Endothelial cell of umbilical vein (primary cell): ENCODE data around the gene URI1. TPM values are rescaled to one million over a fixed set of nuclear protein-coding genes. Genes with fewer than 3 reads are reported as not detected.

Source experiments
- BruUV-seq: library from RNA; stranded (reverse); fragments of 400-500 nt; replicated peaks from 2 replicates; lab custom pipeline; 2021; lab: Mats Ljungman, UMichigan
- CTCF ChIA-PET: fragments of 300-600, 350-600 bp; sonication (Branson Sonifier 250); formaldehyde crosslinking; loops from one replicate; lab custom pipeline; 2021; ENCODE audit warnings: antibody characterized with exemption, inconsistent platforms; lab: Charles Lee
- POLR2A ChIA-PET: fragments of 300-600, 350-600 bp; sonication (Branson Sonifier 250); formaldehyde crosslinking; loops from one replicate; lab custom pipeline; 2021; ENCODE audit warnings: antibody characterized with exemption, inconsistent platforms; lab: Charles Lee
- DNase-seq: peaks from one replicate; pipeline ENCODE4 v3.0.0-alpha.2; 2011; ENCODE audit warnings: low read depth, low spot score
- FAIRE-seq: peaks from 2 replicates; lab custom pipeline; 2011; peaks lifted over from hg19 to GRCh38; lab: Jason Lieb, UNC
- H2AFZ ChIP-seq: 2 replicates; pipeline ENCODE4 v1.6.0; 2012; ENCODE audit warnings: low read depth, low read length, control low read depth, inconsistent platforms
- H3K27ac ChIP-seq: 2 replicates; pipeline ENCODE4 v1.5.1; 2011; ENCODE audit warnings: low read depth, mild to moderate bottlenecking, control low read depth, low read length, moderate library complexity; ENCODE audit not compliant: insufficient read depth
- H3K27me3 ChIP-seq, 2 experiments: 2 replicates each; pipeline versions ENCODE4 v1.6.0 to v1.6.1; 2011; ENCODE audit warnings: low read length in 2 of 2, mixed read lengths in 1 of 2; ENCODE audit not compliant: control insufficient read depth in 2 of 2, insufficient read depth in 2 of 2
- H3K36me3 ChIP-seq, 2 experiments: 2 replicates in 1 of 2; 3 replicates in 1 of 2; pipeline ENCODE4 v1.5.1; 2011; ENCODE audit warnings: low read length in 2 of 2, mild to moderate bottlenecking in 1 of 2, moderate library complexity in 1 of 2; ENCODE audit not compliant: control insufficient read depth in 2 of 2, insufficient read depth in 2 of 2; ENCODE audit errors: extremely low read depth in 1 of 2
- H3K4me1 ChIP-seq: 3 replicates; pipeline ENCODE4 v1.5.1; 2011; ENCODE audit warnings: mild to moderate bottlenecking, low read length; ENCODE audit not compliant: control insufficient read depth, insufficient read depth; ENCODE audit errors: extremely low read depth
- H3K4me2 ChIP-seq: 2 replicates; pipeline ENCODE4 v1.6.1; 2011; ENCODE audit warnings: low read length, control low read depth, mixed read lengths; ENCODE audit not compliant: insufficient read depth
- H3K4me3 ChIP-seq, 3 experiments: fragments of 200-600 bp in 1 of 3; sonication (generic), shearing (Covaris generic) in 1 of 3; replicated peaks in 1 of 3; 2 replicates each; pipeline ENCODE4 v1.5.1; 2011 to 2016; ENCODE audit warnings: control low read depth in 3 of 3, low read length in 3 of 3, mild to moderate bottlenecking in 2 of 3, inconsistent platforms in 1 of 3, low read depth in 1 of 3, moderate library complexity in 1 of 3; ENCODE audit not compliant: insufficient read depth in 1 of 3
- H3K79me2 ChIP-seq: 2 replicates; pipeline ENCODE4 v1.6.0; 2012; ENCODE audit warnings: low read length, inconsistent platforms; ENCODE audit not compliant: control insufficient read depth, insufficient read depth
- H3K9ac ChIP-seq: replicated peaks from 2 replicates; pipeline ENCODE3; 2011; ENCODE audit warnings: low read length, control low read depth; ENCODE audit not compliant: insufficient read depth; ENCODE audit errors: extremely low read depth
- H3K9me1 ChIP-seq: replicated peaks from 3 replicates; pipeline ENCODE4 v1.6.0; 2011; ENCODE audit warnings: mild to moderate bottlenecking, low read length; ENCODE audit not compliant: control insufficient read depth, insufficient read depth; ENCODE audit errors: extremely low read depth
- H3K9me3 ChIP-seq: replicated peaks from 2 replicates; pipeline ENCODE4 v1.5.1; 2012; ENCODE audit warnings: low read length, inconsistent platforms; ENCODE audit not compliant: control insufficient read depth, insufficient read depth
- H4K20me1 ChIP-seq: replicated peaks from 2 replicates; pipeline ENCODE3; 2011; ENCODE audit warnings: mild to moderate bottlenecking, low read length; ENCODE audit not compliant: control insufficient read depth, insufficient read depth; ENCODE audit errors: extremely low read depth
- EZH2 ChIP-seq: IDR thresholded peaks from 2 replicates; pipeline ENCODE4 v1.6.1; 2012; ENCODE audit warnings: borderline replicate concordance, low read depth, mild to moderate bottlenecking, moderate library complexity, low read length, inconsistent platforms; ENCODE audit not compliant: severe bottlenecking
- FOS ChIP-seq: IDR thresholded peaks from 2 replicates; pipeline ENCODE4 v1.6.1; 2011; ENCODE audit warnings: mild to moderate bottlenecking, low read length, moderate library complexity, borderline replicate concordance; ENCODE audit not compliant: insufficient read depth
- GATA2 ChIP-seq: IDR thresholded peaks from 2 replicates; pipeline ENCODE4 v1.7.0; 2011; ENCODE audit warnings: low read depth, mild to moderate bottlenecking, moderate library complexity, mixed read lengths, low read length; ENCODE audit not compliant: insufficient read length, insufficient read depth
- JUN ChIP-seq: IDR thresholded peaks from 2 replicates; pipeline ENCODE4 v1.6.1; 2011; ENCODE audit warnings: borderline replicate concordance, low read depth; ENCODE audit not compliant: insufficient read length, insufficient read depth
- MYC ChIP-seq: IDR thresholded peaks from one replicate; pipeline ENCODE4 v1.6.1; 2011; ENCODE audit warnings: mild to moderate bottlenecking, low read depth, low read length
- POLR2A ChIP-seq: IDR thresholded peaks from 2 replicates; pipeline ENCODE4 v1.6.1; 2012; ENCODE audit warnings: low read depth, mild to moderate bottlenecking, control low read depth, low read length
- POLR2AphosphoS5 ChIP-seq: IDR thresholded peaks from 2 replicates; pipeline ENCODE4 v1.6.1; 2012; ENCODE audit warnings: low read depth, mild to moderate bottlenecking, control low read depth, low read length, moderate library complexity; ENCODE audit not compliant: insufficient read depth
- dilution Hi-C: fragments of 300-500 bp; cut with MboI; formaldehyde crosslinking; loops from one replicate; pipeline ENCODE4 v1.15.0; 2019; ENCODE audit warnings: low sequenced_read_pairs; ENCODE audit not compliant: extremely low pct_ligation_motif_present
- intact Hi-C: fragments of 100-400 bp; cut with micrococcal nuclease; formaldehyde crosslinking; loops from one replicate; pipeline ENCODE4 v1.10.0; 2022
- polyA plus RNA-seq, 4 experiments: library from polyadenylated mRNA; depleted of rRNA in 3 of 4; stranded (reverse) in 3 of 4; unstranded in 1 of 4; fragments of >200 nt; gene quantifications; 2 replicates each; pipeline versions ENCODE4 v1.2.1 to v1.2.3, GENCODE V29; 2011 to 2012; ENCODE audit warnings: missing spikeins in 1 of 4
- total RNA-seq: library from RNA; stranded (reverse); gene quantifications from 2 replicates; pipeline ENCODE4 v1.2.3, GENCODE V29; 2021
- TF ChIP-seq, protein P1 (sequence below), 2 donors: IDR thresholded peaks; 1 replicate in 1 of 2; 2 replicates in 1 of 2; pipeline ENCODE4 v1.5.1; 2011; ENCODE audit warnings: low read length in 2 of 2, mild to moderate bottlenecking in 2 of 2, moderate library complexity in 2 of 2, control low read depth in 1 of 2, inconsistent platforms in 1 of 2, low read depth in 1 of 2; ENCODE audit not compliant: insufficient read depth in 1 of 2; ENCODE audit errors: extremely low read depth in 1 of 2
- TF ChIP-seq, protein P2 (sequence below): IDR thresholded peaks from 2 replicates; pipeline ENCODE4 v1.6.1; 2011; ENCODE audit not compliant: insufficient read depth, insufficient read length

URI1 gene
- total and polyA plus RNA-seq, 2 donors (not counting 3 experiments of a cell fraction or from before 2014, with no cell fraction given): 12.8 to 28.9 TPM

DNA sequence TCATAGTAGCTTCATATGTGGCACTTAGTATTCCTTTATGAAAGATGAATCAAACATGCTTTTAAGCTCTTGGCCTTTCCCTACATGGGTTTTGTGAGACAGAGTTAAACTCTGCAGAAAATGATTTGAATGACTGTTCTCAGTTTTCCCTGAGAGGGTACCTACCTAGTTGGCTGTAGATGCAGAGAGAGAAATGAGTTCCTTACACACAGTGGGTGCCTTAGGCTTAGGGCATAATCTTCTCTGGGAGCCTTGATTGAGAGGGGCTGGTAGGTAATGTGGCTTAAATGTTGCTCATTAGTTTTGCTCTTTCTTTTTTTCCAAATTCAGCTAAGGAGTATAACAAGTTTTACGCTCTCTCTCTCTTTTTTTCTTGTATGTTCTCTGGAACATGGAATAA lies 3.0 kb downstream of the URI1 start:
- no peak overlapping the region for H3K27ac ChIP-seq
- ChIA-PET CTCF (interaction anchor here (2.3 kb wide), 1 partner anchor 21 kb away, joined by 8 read pairs; no protein-coding TSS in a partner anchor), POLR2A (no interaction called here)
- H4K20me1 ChIP-seq: no peaks in the 10 kb centered on the region
- H3K4me1 ChIP-seq: peaks cover 10% of the 10 kb centered on the region
- no peak overlapping the region for H3K4me3 ChIP-seq
- dilution Hi-C loops: no loop called here
- peaks cover 0 to 4% of the 10 kb centered on the region in 2 experiments for H3K27me3 ChIP-seq
- peaks cover 58% of the 10 kb centered on the region for H3K79me2 ChIP-seq
- intact Hi-C loops: no loop called here
- no peaks in the 10 kb centered on the region for H3K9me1 ChIP-seq
- H2AFZ ChIP-seq: no peak overlapping the region
- H3K4me2 ChIP-seq: no peak overlapping the region
- no peak for FAIRE-seq
- TF ChIP-seq POLR2AphosphoS5: no peak
- TF ChIP-seq POLR2A: no peak
- no peak for TF ChIP-seq GATA2
- TF ChIP-seq, protein P1, sequence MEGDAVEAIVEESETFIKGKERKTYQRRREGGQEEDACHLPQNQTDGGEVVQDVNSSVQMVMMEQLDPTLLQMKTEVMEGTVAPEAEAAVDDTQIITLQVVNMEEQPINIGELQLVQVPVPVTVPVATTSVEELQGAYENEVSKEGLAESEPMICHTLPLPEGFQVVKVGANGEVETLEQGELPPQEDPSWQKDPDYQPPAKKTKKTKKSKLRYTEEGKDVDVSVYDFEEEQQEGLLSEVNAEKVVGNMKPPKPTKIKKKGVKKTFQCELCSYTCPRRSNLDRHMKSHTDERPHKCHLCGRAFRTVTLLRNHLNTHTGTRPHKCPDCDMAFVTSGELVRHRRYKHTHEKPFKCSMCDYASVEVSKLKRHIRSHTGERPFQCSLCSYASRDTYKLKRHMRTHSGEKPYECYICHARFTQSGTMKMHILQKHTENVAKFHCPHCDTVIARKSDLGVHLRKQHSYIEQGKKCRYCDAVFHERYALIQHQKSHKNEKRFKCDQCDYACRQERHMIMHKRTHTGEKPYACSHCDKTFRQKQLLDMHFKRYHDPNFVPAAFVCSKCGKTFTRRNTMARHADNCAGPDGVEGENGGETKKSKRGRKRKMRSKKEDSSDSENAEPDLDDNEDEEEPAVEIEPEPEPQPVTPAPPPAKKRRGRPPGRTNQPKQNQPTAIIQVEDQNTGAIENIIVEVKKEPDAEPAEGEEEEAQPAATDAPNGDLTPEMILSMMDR (IDR thresholded peaks at IDR 0.05; ENCODE audit: extremely low read depth in 1 of 2, insufficient read depth in 1 of 2, low read depth in 1 of 2, low read length in 2 of 2): no peak
- TF ChIP-seq EZH2: no peak
- TF ChIP-seq JUN: no peak
- TF ChIP-seq, protein P2, sequence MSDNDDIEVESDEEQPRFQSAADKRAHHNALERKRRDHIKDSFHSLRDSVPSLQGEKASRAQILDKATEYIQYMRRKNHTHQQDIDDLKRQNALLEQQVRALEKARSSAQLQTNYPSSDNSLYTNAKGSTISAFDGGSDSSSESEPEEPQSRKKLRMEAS: no peak
- TF ChIP-seq FOS: no peak
- TF ChIP-seq MYC: no peak
- no TSS peak for BruUV-seq
- no peak overlapping the region for H3K9ac ChIP-seq
- H3K9me3 ChIP-seq: no peaks in the 10 kb centered on the region
- no peaks in the 10 kb centered on the region for H3K36me3 ChIP-seq
- no peak for DNase-seq
